CD14-positive monocyte (primary cell): ENCODE measurements around the gene HESX1. TPM values are rescaled to one million over a fixed set of nuclear protein-coding genes. Genes with fewer than 3 reads are reported as not detected.

Experiments
- DNase-seq, 3 donors: peaks; one replicate each; pipeline ENCODE4 v3.0.0-alpha.2; 2011 to 2022
- H2AFZ ChIP-seq: 2 replicates; pipeline ENCODE4 v1.6.0; 2012; ENCODE audit warnings: mild to moderate bottlenecking, low read depth, low read length, inconsistent platforms; ENCODE audit not compliant: insufficient read depth, poor library complexity, severe bottlenecking
- H3K27ac ChIP-seq, 2 donors: 1 replicate in 1 of 2; 2 replicates in 1 of 2; pipeline ENCODE4 v1.5.1; 2012 to 2013; ENCODE audit warnings: low read length in 2 of 2, control low read depth in 1 of 2, inconsistent platforms in 1 of 2, low read depth in 1 of 2, mild to moderate bottlenecking in 1 of 2
- H3K27me3 ChIP-seq, 2 donors: one replicate each; pipeline versions ENCODE4 v1.6.0 to v1.6.1; 2011 to 2013; ENCODE audit warnings: low read length in 2 of 2; ENCODE audit not compliant: control insufficient read depth in 2 of 2, insufficient read depth in 2 of 2
- H3K36me3 ChIP-seq, 2 donors: replicated peaks in 1 of 2; 1 replicate in 1 of 2; 2 replicates in 1 of 2; pipeline versions ENCODE4 v1.5.1 to v1.6.1; 2012 to 2013; ENCODE audit warnings: low read length in 2 of 2, control low read depth in 1 of 2, inconsistent platforms in 1 of 2, mild to moderate bottlenecking in 1 of 2; ENCODE audit not compliant: insufficient read depth in 2 of 2, control insufficient read depth in 1 of 2
- H3K4me1 ChIP-seq, 2 donors: 1 replicate in 1 of 2; 2 replicates in 1 of 2; pipeline versions ENCODE4 v1.5.1 to v1.6.1; 2012 to 2013; ENCODE audit warnings: low read length in 2 of 2, control low read depth in 1 of 2, inconsistent platforms in 1 of 2, mild to moderate bottlenecking in 1 of 2, moderate library complexity in 1 of 2; ENCODE audit not compliant: insufficient read depth in 2 of 2, control insufficient read depth in 1 of 2
- H3K4me2 ChIP-seq: replicated peaks from 2 replicates; pipeline ENCODE3; 2012; ENCODE audit warnings: low read length, moderate library complexity, mild to moderate bottlenecking; ENCODE audit not compliant: poor library complexity, severe bottlenecking; ENCODE audit errors: extremely low read depth
- H3K4me3 ChIP-seq, 3 experiments: fragments of 200-600 bp in 1 of 3; sonication (generic) in 1 of 3; replicated peaks in 1 of 3; 1 replicate in 2 of 3; 2 replicates in 1 of 3; pipeline ENCODE4 v1.5.1; 2011 to 2013; ENCODE audit warnings: low read length in 3 of 3, mild to moderate bottlenecking in 3 of 3, control low read depth in 2 of 3, low read depth in 2 of 3, inconsistent platforms in 1 of 3, moderate library complexity in 1 of 3
- H3K79me2 ChIP-seq: 2 replicates; pipeline ENCODE4 v1.6.0; 2012; ENCODE audit warnings: mild to moderate bottlenecking, control low read depth, inconsistent platforms, low read length, moderate library complexity; ENCODE audit not compliant: insufficient read depth
- H3K9ac ChIP-seq: 2 replicates; pipeline ENCODE4 v1.6.0; 2017; ENCODE audit warnings: low read length, mild to moderate bottlenecking; ENCODE audit not compliant: insufficient read depth, poor library complexity, severe bottlenecking
- H3K9me3 ChIP-seq, 2 donors: replicated peaks in 1 of 2; 1 replicate in 1 of 2; 2 replicates in 1 of 2; pipeline versions ENCODE4 v1.5.1 to v1.6.1; 2012 to 2013; ENCODE audit warnings: low read length in 2 of 2, control low read depth in 1 of 2; ENCODE audit not compliant: control insufficient read depth in 1 of 2, insufficient read depth in 1 of 2
- H4K20me1 ChIP-seq: 2 replicates; pipeline ENCODE4 v1.6.0; 2012; ENCODE audit warnings: mild to moderate bottlenecking, low read length, control low read depth, moderate library complexity; ENCODE audit not compliant: insufficient read depth
- H3K27ac Mint-ChIP-seq, 7 donors: one replicate each; pipeline ENCODE4 v1.8.0; 2020; ENCODE audit warnings: mild to moderate bottlenecking in 7 of 7, mixed read lengths in 7 of 7, moderate library complexity in 6 of 7, inconsistent platforms in 2 of 7
- H3K27me3 Mint-ChIP-seq, 3 donors: one replicate each; pipeline ENCODE4 v1.8.0; 2021 to 2022; ENCODE audit warnings: low read depth in 3 of 3, mild to moderate bottlenecking in 3 of 3, mixed read lengths in 3 of 3, moderate library complexity in 3 of 3, inconsistent platforms in 1 of 3
- H3K36me3 Mint-ChIP-seq, 2 donors: one replicate each; pipeline ENCODE4 v1.8.0; 2020; ENCODE audit warnings: mixed read lengths in 2 of 2, inconsistent platforms in 1 of 2, mild to moderate bottlenecking in 1 of 2
- H3K4me1 Mint-ChIP-seq: one replicate; pipeline ENCODE4 v1.8.0; 2020; ENCODE audit warnings: mild to moderate bottlenecking, mixed read lengths
- H3K4me3 Mint-ChIP-seq, 2 donors: one replicate each; pipeline ENCODE4 v1.8.0; 2020; ENCODE audit warnings: mild to moderate bottlenecking in 2 of 2, mixed read lengths in 2 of 2, moderate library complexity in 1 of 2
- H3K9me3 Mint-ChIP-seq, 7 donors: one replicate each; pipeline ENCODE4 v1.8.0; 2020 to 2022; ENCODE audit warnings: mixed read lengths in 7 of 7, mild to moderate bottlenecking in 6 of 7, moderate library complexity in 6 of 7, inconsistent platforms in 2 of 7
- CTCF ChIP-seq: fragments of 200-600 bp; IDR thresholded peaks from one replicate; pipeline ENCODE4 v1.8.0; 2022; ENCODE audit warnings: antibody characterized with exemption, mild to moderate bottlenecking
- WGBS: methylation state at CpG from one replicate; pipeline ENCODE4 v1.1.5; 2013; ENCODE audit warnings: missing lambda C conversion rate; ENCODE audit not compliant: insufficient coverage; 5-methylcytosine and 5-hydroxymethylcytosine counted together
- intact Hi-C, 2 donors: fragments of 100-400 bp; cut with micrococcal nuclease; formaldehyde crosslinking; loops; one replicate each; pipeline versions ENCODE4 v1.15.0 to v1.15.1; 2023
- polyA plus RNA-seq, 3 donors: library from polyadenylated mRNA; depleted of rRNA in 1 of 3; unstranded in 2 of 3; stranded (reverse) in 1 of 3; fragments of 300-500 nt in 2 of 3; fragments of >200 nt in 1 of 3; fragmentation: Illumina TruSeq in 2 of 3; gene quantifications; 1 replicate in 2 of 3; 2 replicates in 1 of 3; pipeline ENCODE4 v1.2.3, GENCODE V29; 2012 to 2021

HESX1 gene
- polyA plus RNA-seq, 3 donors, result 0.22 to 0.83 (median 0.46) TPM

DNA sequence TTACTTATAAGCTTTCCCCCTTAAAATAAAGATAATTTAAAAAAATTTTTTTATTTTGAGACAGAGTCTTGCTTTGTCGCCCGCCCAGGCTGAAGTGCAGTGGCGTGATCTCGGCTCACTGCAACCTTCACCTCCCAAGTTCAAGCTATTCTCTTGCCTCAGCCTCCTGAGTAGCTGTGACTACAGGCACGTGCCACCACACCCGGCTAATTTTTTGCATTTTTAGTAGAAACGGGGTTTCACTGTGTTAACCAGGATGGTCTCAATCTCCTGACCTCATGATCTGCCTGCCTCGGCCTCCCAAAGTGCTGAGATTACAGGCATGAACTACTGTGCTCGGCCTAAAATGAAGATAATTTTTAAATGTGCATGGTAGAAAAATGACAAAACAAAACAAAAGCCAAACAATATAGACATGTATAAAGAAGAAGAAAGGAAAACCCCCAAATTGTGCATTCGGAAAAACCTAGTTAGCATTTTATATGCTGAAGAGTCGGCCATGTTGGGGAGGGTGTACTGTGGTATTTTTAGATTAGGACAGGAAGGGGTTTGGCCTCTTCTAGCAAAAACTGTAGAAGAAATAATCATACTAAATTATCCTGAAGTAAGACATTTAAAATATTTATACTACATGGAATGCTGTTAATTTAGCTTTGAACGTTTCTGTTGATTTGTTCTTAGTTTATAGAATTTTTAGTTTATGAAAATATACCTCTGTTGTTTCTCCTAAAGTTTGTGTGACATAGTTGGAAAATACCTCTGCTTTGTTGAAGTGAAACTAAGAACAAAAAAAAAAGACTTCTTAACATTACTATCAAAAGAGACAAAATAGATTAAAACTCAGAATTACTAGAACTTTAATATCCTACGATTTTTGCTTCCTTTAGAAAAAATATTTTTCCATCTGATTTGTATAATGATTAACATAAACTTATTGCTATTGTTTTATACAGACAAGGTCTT lies 35.1 kb upstream of the HESX1 start:
- intact Hi-C loops, result no loop called here
- no peak overlapping the region for H3K4me3 ChIP-seq
- H3K79me2 ChIP-seq, result peaks cover 81% of the 10 kb centered on the region
- Mint-ChIP-seq H3K9me3 (peaks cover 0 to 3% (median 2%) of the 10 kb centered on the region in 7 donors), H3K36me3 (peaks cover 20 to 32% of the 10 kb centered on the region in 2 donors), H3K4me1 (peaks cover 21% of the 10 kb centered on the region), H3K4me3 (no peak overlapping the region), H3K27ac (peak overlapping the region in 1 of 7 donors; percentile 63), H3K27me3 (no peaks in the 10 kb centered on the region)
- no peak for DNase-seq
- H3K4me1 ChIP-seq, result peaks cover 2 to 18% of the 10 kb centered on the region in 2 donors
- 100% methylated on average over 1 of the region's 13 CpGs for WGBS
- H3K4me2 ChIP-seq, result no peak overlapping the region
- H3K9ac ChIP-seq, result no peak overlapping the region
- no peak overlapping the region for H2AFZ ChIP-seq
- peaks cover 31 to 37% of the 10 kb centered on the region in 2 donors for H3K36me3 ChIP-seq
- H3K9me3 ChIP-seq, result peaks cover 0 to 5% of the 10 kb centered on the region in 2 donors
- H3K27me3 ChIP-seq, result no peaks in the 10 kb centered on the region
- no peak for TF ChIP-seq CTCF
- peak overlapping the region in 1 of 2 donors; percentile 20 for H3K27ac ChIP-seq
- H4K20me1 ChIP-seq, result peaks cover 28% of the 10 kb centered on the region

DNA sequence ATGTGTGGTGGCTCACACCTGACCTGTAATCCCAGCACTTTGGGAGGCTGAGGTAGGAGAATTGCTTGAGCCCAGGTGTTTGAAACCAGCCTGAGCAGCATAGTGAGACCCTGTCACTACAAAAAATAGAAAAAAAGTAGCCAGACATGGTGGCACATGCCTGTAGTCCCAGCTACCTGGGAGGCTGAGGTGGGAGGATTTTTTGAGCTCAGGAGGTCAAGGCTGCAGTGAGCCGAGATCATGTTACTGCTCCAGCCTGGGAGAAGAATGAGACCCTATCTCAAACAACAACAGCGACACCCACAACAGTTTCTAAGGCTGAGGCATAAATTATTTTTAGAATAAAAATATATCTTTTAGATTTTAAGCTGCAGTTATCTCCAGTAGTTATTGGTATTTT lies 34.0 kb upstream of the HESX1 start:
- peaks cover 32% of the 10 kb centered on the region for H3K4me1 Mint-ChIP-seq
- H3K36me3 Mint-ChIP-seq, result peaks cover 11 to 21% of the 10 kb centered on the region in 2 donors
- H3K9ac ChIP-seq, result no peak overlapping the region
- no peak for DNase-seq
- H2AFZ ChIP-seq, result no peak overlapping the region
- H3K36me3 ChIP-seq, result peaks cover 22 to 26% of the 10 kb centered on the region in 2 donors
- H3K4me3 Mint-ChIP-seq, result no peak overlapping the region
- H3K79me2 ChIP-seq, result peaks cover 92% of the 10 kb centered on the region
- H3K27me3 Mint-ChIP-seq, result no peaks in the 10 kb centered on the region
- peaks cover 0 to 2% of the 10 kb centered on the region in 2 donors for H3K9me3 ChIP-seq
- H3K9me3 Mint-ChIP-seq, result peaks cover 0 to 2% (median under 1%) of the 10 kb centered on the region in 7 donors
- WGBS, result no CpG with 5 or more reads among the region's 2 CpGs
- H3K27me3 ChIP-seq, result no peaks in the 10 kb centered on the region
- peaks cover 34% of the 10 kb centered on the region for H4K20me1 ChIP-seq
- H3K4me3 ChIP-seq, result no peak overlapping the region
- H3K4me2 ChIP-seq, result no peak overlapping the region
- peaks cover 13 to 29% of the 10 kb centered on the region in 2 donors for H3K4me1 ChIP-seq
- intact Hi-C loops, result no loop called here
- peak overlapping the region in 3 of 7 donors; percentile 17 to 63 (median 42) for H3K27ac Mint-ChIP-seq
- TF ChIP-seq CTCF, result no peak
- peak overlapping the region in 1 of 2 donors; percentile 26 for H3K27ac ChIP-seq
